NCI-H146 treated with DMSO at 0.1 percent for 48 hours (cell line): Measurements from ENCODE around the gene PPM1E.

Experiments used
- DNase-seq: peaks from one replicate; lab custom pipeline; 2025; ENCODE audit not compliant: unreplicated experiment; lab: John Stamatoyannopoulos, UW

Gene PPM1E

GRCh38 chr17:58993311-58993710 lies 237.7 kb downstream of the PPM1E start:
- no peak for DNase-seq

GRCh38 chr17:58995247-58995940 lies 239.7 kb downstream of the PPM1E start:
- no peak for DNase-seq

GRCh38 chr17:58996968-58997367 lies 241.3 kb downstream of the PPM1E start:
- DNase-seq = no peak

- no peak for DNase-seq
Observed at GRCh38 chr17:58997756-58998553, 242.3 kb downstream of the PPM1E start.

GRCh38 chr17:58998871-58999270 lies 243.2 kb downstream of the PPM1E start:
- DNase-seq = no peak

GRCh38 chr17:58999500-58999899 lies 243.8 kb downstream of the PPM1E start:
- no peak for DNase-seq

GRCh38 chr17:59000022-59000421 lies 244.4 kb downstream of the PPM1E start:
- no peak for DNase-seq

GRCh38 chr17:59001158-59001814 lies 245.6 kb downstream of the PPM1E start:
- no peak for DNase-seq

- no peak for DNase-seq
Observed at GRCh38 chr17:59002126-59002525, 246.5 kb downstream of the PPM1E start.

GRCh38 chr17:59002848-59003247 lies 247.2 kb downstream of the PPM1E start:
- no peak for DNase-seq

- DNase-seq = no peak
Observed at GRCh38 chr17:59003860-59004259, 248.2 kb downstream of the PPM1E start.

- DNase-seq = peak; percentile 14
Observed at GRCh38 chr17:59004338-59005111, 248.9 kb downstream of the PPM1E start.

- no peak for DNase-seq
Observed at GRCh38 chr17:59007995-59008394, 252.3 kb downstream of the PPM1E start.

- no peak for DNase-seq
Observed at GRCh38 chr17:59008737-59009136, 253.1 kb downstream of the PPM1E start.

GRCh38 chr17:59010026-59010425 lies 254.4 kb downstream of the PPM1E start:
- no peak for DNase-seq

GRCh38 chr17:59011975-59012374 lies 256.3 kb downstream of the PPM1E start:
- DNase-seq = no peak

- DNase-seq = no peak
Observed at GRCh38 chr17:59018019-59018418, 262.4 kb downstream of the PPM1E start.

GRCh38 chr17:59024916-59025315 lies 269.3 kb downstream of the PPM1E start:
- no peak for DNase-seq

GRCh38 chr17:59026176-59026939 lies 270.7 kb downstream of the PPM1E start:
- no peak for DNase-seq

GRCh38 chr17:59027750-59028149 lies 272.1 kb downstream of the PPM1E start:
- no peak for DNase-seq
